Osteocyte (in vitro differentiated cells): ENCODE data around the gene RIPOR2. TPM values are rescaled to one million over a fixed set of nuclear protein-coding genes. Genes with fewer than 3 reads are reported as not detected.

Experiments used
- DNase-seq: peaks from one replicate; pipeline ENCODE4 v3.0.0; 2021; ENCODE audit warnings: mixed read lengths; ENCODE audit not compliant: unreplicated experiment; ENCODE audit errors: extremely low spot score
- H3K27ac Mint-ChIP-seq: one replicate; pipeline ENCODE4 v1.8.0; 2021; ENCODE audit warnings: mild to moderate bottlenecking, mixed read lengths; ENCODE audit not compliant: unreplicated experiment
- H3K27me3 Mint-ChIP-seq: one replicate; pipeline ENCODE4 v1.8.0; 2021; ENCODE audit warnings: mixed read lengths; ENCODE audit not compliant: unreplicated experiment
- H3K36me3 Mint-ChIP-seq: one replicate; pipeline ENCODE4 v1.8.0; 2021; ENCODE audit warnings: mixed read lengths; ENCODE audit not compliant: unreplicated experiment
- H3K4me1 Mint-ChIP-seq: one replicate; pipeline ENCODE4 v1.8.0; 2021; ENCODE audit warnings: mixed read lengths; ENCODE audit not compliant: unreplicated experiment
- H3K4me3 Mint-ChIP-seq: one replicate; pipeline ENCODE4 v1.8.0; 2021; ENCODE audit warnings: mild to moderate bottlenecking, moderate library complexity, mixed read lengths; ENCODE audit not compliant: unreplicated experiment
- H3K9me3 Mint-ChIP-seq: one replicate; pipeline ENCODE4 v1.8.0; 2021; ENCODE audit warnings: mixed read lengths; ENCODE audit not compliant: unreplicated experiment
- total RNA-seq: library from RNA; stranded (reverse); gene quantifications from 2 replicates; pipeline ENCODE4 v1.2.1, GENCODE V29; 2021
- TF ChIP-seq, protein P1 (sequence below): fragments of 200-600 bp; sonication (generic); IDR thresholded peaks from 2 replicates; pipeline ENCODE4 v1.5.0; 2021; ENCODE audit warnings: antibody characterized with exemption, mild to moderate bottlenecking, moderate library complexity

RIPOR2 gene
- total RNA-seq, 1 donor from 2014 or later, result 6.3 TPM

DNA sequence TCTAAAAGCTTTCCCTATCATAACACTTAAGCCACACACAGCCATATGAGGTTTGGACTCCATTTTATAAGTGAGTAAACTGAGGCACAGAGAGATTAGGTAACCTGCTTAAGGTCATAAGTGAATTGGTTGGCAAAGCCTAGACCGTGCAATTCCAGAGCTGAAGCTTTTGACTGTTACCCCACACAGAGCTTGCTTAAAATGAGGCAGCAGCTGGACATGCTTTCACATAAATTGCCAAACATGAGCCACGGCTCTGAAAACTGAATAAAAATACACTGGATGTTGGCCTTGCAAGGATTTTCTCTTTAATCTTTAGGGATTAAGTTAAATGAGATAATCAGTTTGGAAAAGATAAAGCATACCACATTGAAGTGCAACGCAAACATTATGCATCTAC lies 2.5 kb downstream of the RIPOR2 start:
- TF ChIP-seq, protein P1, sequence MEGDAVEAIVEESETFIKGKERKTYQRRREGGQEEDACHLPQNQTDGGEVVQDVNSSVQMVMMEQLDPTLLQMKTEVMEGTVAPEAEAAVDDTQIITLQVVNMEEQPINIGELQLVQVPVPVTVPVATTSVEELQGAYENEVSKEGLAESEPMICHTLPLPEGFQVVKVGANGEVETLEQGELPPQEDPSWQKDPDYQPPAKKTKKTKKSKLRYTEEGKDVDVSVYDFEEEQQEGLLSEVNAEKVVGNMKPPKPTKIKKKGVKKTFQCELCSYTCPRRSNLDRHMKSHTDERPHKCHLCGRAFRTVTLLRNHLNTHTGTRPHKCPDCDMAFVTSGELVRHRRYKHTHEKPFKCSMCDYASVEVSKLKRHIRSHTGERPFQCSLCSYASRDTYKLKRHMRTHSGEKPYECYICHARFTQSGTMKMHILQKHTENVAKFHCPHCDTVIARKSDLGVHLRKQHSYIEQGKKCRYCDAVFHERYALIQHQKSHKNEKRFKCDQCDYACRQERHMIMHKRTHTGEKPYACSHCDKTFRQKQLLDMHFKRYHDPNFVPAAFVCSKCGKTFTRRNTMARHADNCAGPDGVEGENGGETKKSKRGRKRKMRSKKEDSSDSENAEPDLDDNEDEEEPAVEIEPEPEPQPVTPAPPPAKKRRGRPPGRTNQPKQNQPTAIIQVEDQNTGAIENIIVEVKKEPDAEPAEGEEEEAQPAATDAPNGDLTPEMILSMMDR, result no peak
- DNase-seq, result no peak
- no peaks in the 10 kb centered on the region for H3K36me3 Mint-ChIP-seq
- no peak overlapping the region for H3K27ac Mint-ChIP-seq
- peaks cover 52% of the 10 kb centered on the region for H3K4me1 Mint-ChIP-seq
- no peaks in the 10 kb centered on the region for H3K9me3 Mint-ChIP-seq
- no peaks in the 10 kb centered on the region for H3K27me3 Mint-ChIP-seq
- no peak overlapping the region for H3K4me3 Mint-ChIP-seq

DNA sequence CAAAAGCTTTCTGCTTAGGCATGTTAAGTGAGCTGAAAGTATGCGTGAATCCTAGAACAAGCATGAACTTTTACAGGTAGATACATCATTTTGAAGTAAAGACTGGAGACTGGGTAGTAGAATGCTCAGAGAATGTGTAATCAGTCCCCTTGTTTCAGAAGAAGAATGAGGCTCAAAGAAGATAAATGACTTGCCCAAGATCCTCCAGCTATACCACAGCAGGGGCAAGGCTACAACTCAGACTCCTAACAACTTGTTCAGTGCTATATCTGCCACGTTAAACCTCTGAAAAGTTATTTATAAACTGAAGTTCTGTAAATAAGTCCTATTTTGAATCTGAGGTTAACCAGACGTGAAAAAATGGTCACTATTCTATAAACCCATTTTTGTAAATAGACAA lies 2.9 kb downstream of the RIPOR2 start:
- TF ChIP-seq, protein P1, result no peak
- Mint-ChIP-seq H3K4me1 (peaks cover 56% of the 10 kb centered on the region), H3K9me3 (no peaks in the 10 kb centered on the region), H3K36me3 (no peaks in the 10 kb centered on the region), H3K4me3 (no peak overlapping the region), H3K27me3 (no peaks in the 10 kb centered on the region), H3K27ac (no peak overlapping the region)
- no peak for DNase-seq

DNA sequence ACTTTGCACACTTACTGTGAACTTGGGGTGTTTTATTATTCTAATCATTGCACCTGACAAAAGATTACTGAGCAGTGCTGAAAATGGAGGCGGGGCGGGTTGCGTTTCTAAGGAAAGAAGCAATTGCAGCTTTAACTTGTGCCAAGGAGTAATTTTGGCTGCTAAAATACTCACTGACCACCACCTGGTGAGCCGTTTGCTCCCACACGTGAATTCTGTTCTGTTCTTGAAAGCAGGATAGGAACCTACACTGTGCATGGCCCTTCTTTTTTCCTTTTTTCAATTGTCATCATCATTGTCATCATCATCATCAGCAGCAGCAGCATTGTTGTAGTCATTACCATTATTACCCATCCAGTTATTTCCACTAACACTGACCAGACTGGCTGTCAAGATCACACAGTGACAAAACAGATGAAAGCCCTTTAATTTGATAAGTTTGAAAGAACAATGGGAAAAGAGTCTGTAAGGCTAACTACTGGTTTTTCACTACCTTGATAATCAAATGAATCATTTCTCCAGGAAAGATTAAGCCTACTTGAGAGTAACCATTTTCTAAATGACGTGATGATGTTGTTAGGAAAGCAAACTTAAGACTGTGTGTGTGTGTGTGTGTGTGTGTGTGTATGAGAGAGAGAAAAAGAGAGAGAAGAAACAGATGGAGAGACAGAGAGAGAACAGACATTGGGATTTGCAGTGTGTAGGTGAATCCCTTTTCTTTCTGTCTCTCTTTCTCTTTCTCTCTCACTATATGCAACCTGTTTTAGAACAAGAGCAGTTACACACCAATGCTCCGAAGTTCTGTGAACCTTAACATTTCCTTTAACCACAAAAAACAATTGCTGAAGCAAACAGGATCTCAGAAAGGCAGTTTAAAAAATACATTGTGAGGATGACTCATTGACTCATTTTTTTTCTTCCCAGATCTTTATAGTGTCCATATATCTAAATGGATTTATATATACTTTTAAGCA lies 3.8 kb downstream of the RIPOR2 start:
- H3K36me3 Mint-ChIP-seq, result no peaks in the 10 kb centered on the region
- DNase-seq, result no peak
- TF ChIP-seq, protein P1, result no peak
- H3K4me1 Mint-ChIP-seq, result peaks cover 63% of the 10 kb centered on the region
- H3K27ac Mint-ChIP-seq, result no peak overlapping the region
- H3K4me3 Mint-ChIP-seq, result no peak overlapping the region
- H3K27me3 Mint-ChIP-seq, result no peaks in the 10 kb centered on the region
- no peaks in the 10 kb centered on the region for H3K9me3 Mint-ChIP-seq

DNA sequence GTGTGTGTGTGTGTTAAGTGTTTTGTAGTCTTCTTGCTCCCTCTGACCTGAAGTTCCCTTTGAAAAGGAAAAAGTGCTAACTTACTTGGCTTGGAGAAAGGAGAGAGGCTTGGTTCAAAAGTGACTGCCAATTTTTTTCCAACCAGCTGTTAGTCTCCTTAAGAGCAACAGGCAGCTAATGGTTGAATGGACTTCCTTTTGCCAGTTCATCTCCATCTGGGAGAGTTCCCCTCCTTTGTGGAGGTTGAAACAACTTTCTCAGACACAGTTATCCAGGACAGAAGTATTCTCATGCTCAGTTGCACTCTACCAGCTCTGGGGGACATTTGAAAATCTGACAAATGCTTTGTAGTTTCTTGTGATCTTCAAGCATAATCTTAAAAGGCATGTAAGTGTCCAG lies 4.5 kb downstream of the RIPOR2 start:
- Mint-ChIP-seq H3K9me3 (no peaks in the 10 kb centered on the region), H3K36me3 (no peaks in the 10 kb centered on the region), H3K4me3 (no peak overlapping the region), H3K4me1 (peaks cover 64% of the 10 kb centered on the region), H3K27me3 (no peaks in the 10 kb centered on the region), H3K27ac (no peak overlapping the region)
- TF ChIP-seq, protein P1, result no peak
- DNase-seq, result no peak

DNA sequence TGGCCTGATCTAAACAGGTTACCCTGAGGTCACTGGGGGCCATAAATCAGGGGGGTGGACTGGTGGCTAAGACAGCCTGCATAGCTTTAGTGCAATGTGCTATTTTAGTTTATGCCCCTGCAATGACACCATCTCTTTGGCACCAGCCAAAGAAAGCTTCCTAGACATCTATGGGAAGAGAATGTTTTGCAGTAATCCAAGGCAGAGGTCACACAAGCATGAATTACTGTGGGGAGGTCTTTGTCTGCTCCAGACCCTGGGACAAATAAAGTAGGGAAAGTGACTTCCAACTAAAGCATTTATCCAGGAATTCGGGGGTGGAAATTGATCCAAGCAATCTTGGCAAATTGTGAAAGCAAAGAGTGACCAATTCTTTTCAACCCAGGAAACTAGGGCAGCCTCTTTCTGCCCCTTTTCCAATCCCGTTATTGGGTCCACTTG lies 5.3 kb downstream of the RIPOR2 start:
- no peak for DNase-seq

More for the DNA sequence above, 5.3 kb downstream of the RIPOR2 start:
- peak overlapping the region; percentile 12 for H3K27ac Mint-ChIP-seq
- H3K36me3 Mint-ChIP-seq, result no peaks in the 10 kb centered on the region
- no peaks in the 10 kb centered on the region for H3K9me3 Mint-ChIP-seq
- TF ChIP-seq, protein P1, result no peak
- H3K4me3 Mint-ChIP-seq, result no peak overlapping the region
- peaks cover 60% of the 10 kb centered on the region for H3K4me1 Mint-ChIP-seq
- no peaks in the 10 kb centered on the region for H3K27me3 Mint-ChIP-seq
